GM23338 (cell line): Measurements from ENCODE around the gene PANX3. TPM values are rescaled to one million over a fixed set of nuclear protein-coding genes. Genes with fewer than 3 reads are reported as not detected.

Experiments used
- ATAC-seq: fragments of 200-7000 bp; cut with Tn5 transposase; 3 replicates; pipeline ENCODE4 v1.9.1; 2020
- DNase-seq: peaks from one replicate; pipeline ENCODE4 v3.0.0-alpha.2; 2015; ENCODE audit warnings: low spot score
- H2AFZ ChIP-seq: fragments of 200-600 bp; sonication (generic); 2 replicates; pipeline ENCODE4 v1.8.0; 2016; ENCODE audit warnings: antibody characterized with exemption, mild to moderate bottlenecking, moderate library complexity
- H3F3A ChIP-seq: fragments of 200-600 bp; sonication (generic); replicated peaks from 2 replicates; pipeline ENCODE4 v1.8.0; 2017; ENCODE audit warnings: antibody characterized with exemption, mixed run types, low read depth
- H3K27ac ChIP-seq: fragments of 200-600 bp; sonication (generic); 2 replicates; pipeline ENCODE4 v1.6.1; 2016; ENCODE audit warnings: low read depth
- H3K27me3 ChIP-seq: fragments of 200-600 bp; sonication (generic); 2 replicates; pipeline ENCODE4 v1.8.0; 2016; ENCODE audit warnings: mild to moderate bottlenecking, mixed run types, moderate library complexity; ENCODE audit not compliant: insufficient read depth
- H3K36me3 ChIP-seq: fragments of 200-600 bp; sonication (generic); 2 replicates; pipeline ENCODE4 v1.8.0; 2016; ENCODE audit warnings: mild to moderate bottlenecking; ENCODE audit not compliant: insufficient read depth
- H3K4me1 ChIP-seq: fragments of 200-600 bp; sonication (generic); 2 replicates; pipeline ENCODE4 v1.8.0; 2016; ENCODE audit warnings: mild to moderate bottlenecking, moderate library complexity; ENCODE audit not compliant: insufficient read depth
- H3K4me2 ChIP-seq: fragments of 200-600 bp; sonication (generic); 2 replicates; pipeline ENCODE4 v1.7.1; 2017; ENCODE audit warnings: mixed run types
- H3K4me3 ChIP-seq: fragments of 200-600 bp; sonication (generic); 2 replicates; pipeline ENCODE4 v1.6.1; 2016; ENCODE audit warnings: mixed run types
- H3K79me2 ChIP-seq: fragments of 200-600 bp; sonication (generic); replicated peaks from 2 replicates; pipeline ENCODE4 v1.8.0; 2017; ENCODE audit warnings: mild to moderate bottlenecking; ENCODE audit not compliant: insufficient read depth
- H3K9me2 ChIP-seq: fragments of 200-600 bp; sonication (generic); 2 replicates; pipeline ENCODE4 v1.8.0; 2017; ENCODE audit not compliant: insufficient read depth
- H4K20me1 ChIP-seq: fragments of 200-600 bp; sonication (generic); replicated peaks from 2 replicates; pipeline ENCODE4 v1.8.0; 2017; ENCODE audit warnings: mild to moderate bottlenecking; ENCODE audit not compliant: insufficient read depth
- H3K27ac Mint-ChIP-seq: 2 replicates; pipeline ENCODE4 v1.8.0; 2020; ENCODE audit warnings: inconsistent platforms, mild to moderate bottlenecking, moderate library complexity, mixed read lengths
- H3K27me3 Mint-ChIP-seq: 3 replicates; pipeline ENCODE4 v1.8.0; 2022; ENCODE audit warnings: low read depth, mild to moderate bottlenecking, moderate library complexity, mixed read lengths, inconsistent platforms; ENCODE audit not compliant: insufficient read depth, poor library complexity
- H3K36me3 Mint-ChIP-seq: 3 replicates; pipeline ENCODE4 v1.8.0; 2021; ENCODE audit warnings: low read depth, mild to moderate bottlenecking, inconsistent platforms, moderate library complexity, mixed read lengths
- H3K4me1 Mint-ChIP-seq: 3 replicates; pipeline ENCODE4 v1.8.0; 2020; ENCODE audit warnings: mild to moderate bottlenecking, inconsistent platforms, mixed read lengths
- H3K4me3 Mint-ChIP-seq: 3 replicates; pipeline ENCODE4 v1.8.0; 2021; ENCODE audit warnings: moderate library complexity, mild to moderate bottlenecking, inconsistent platforms, mixed read lengths
- H3K9me3 Mint-ChIP-seq: 3 replicates; pipeline ENCODE4 v1.8.0; 2020; ENCODE audit warnings: moderate library complexity, mild to moderate bottlenecking, inconsistent platforms, mixed read lengths
- CREB1 ChIP-seq: fragments of 250-450 bp; sonication (Bioruptor Pico); IDR thresholded peaks from 2 replicates; pipeline ENCODE4 v1.5.0; 2020; ENCODE audit warnings: low read depth, mild to moderate bottlenecking, moderate library complexity
- NANOG ChIP-seq: IDR thresholded peaks from 2 replicates; pipeline ENCODE4 v1.6.1; 2016; ENCODE audit warnings: antibody characterized with exemption, borderline replicate concordance
- STAT1 ChIP-seq: IDR thresholded peaks from one replicate; pipeline ENCODE4 v1.6.1; 2016; ENCODE audit warnings: antibody characterized with exemption; ENCODE audit not compliant: unreplicated experiment
- polyA plus RNA-seq: library from polyadenylated mRNA; unstranded; fragments of >200 nt; fragmentation: Nextera tagmentation; extraction: Ambion mirVana; gene quantifications from 2 replicates; pipeline ENCODE4 v1.2.1, GENCODE V29; 2016
- total RNA-seq: library from RNA; depleted of rRNA; stranded (reverse); fragments of >200 nt; shearing (Covaris generic); gene quantifications from 2 replicates; pipeline ENCODE4 v1.2.3, GENCODE V29; 2014
- TF ChIP-seq, protein P1 (sequence below): fragments of 250-450 bp; sonication (Bioruptor Pico); IDR thresholded peaks from 2 replicates; pipeline ENCODE4 v1.5.0; 2020; ENCODE audit warnings: mild to moderate bottlenecking, moderate library complexity

The PANX3 gene
- total and polyA plus RNA-seq, 2 experiments from 2014 or later = not detected

DNA sequence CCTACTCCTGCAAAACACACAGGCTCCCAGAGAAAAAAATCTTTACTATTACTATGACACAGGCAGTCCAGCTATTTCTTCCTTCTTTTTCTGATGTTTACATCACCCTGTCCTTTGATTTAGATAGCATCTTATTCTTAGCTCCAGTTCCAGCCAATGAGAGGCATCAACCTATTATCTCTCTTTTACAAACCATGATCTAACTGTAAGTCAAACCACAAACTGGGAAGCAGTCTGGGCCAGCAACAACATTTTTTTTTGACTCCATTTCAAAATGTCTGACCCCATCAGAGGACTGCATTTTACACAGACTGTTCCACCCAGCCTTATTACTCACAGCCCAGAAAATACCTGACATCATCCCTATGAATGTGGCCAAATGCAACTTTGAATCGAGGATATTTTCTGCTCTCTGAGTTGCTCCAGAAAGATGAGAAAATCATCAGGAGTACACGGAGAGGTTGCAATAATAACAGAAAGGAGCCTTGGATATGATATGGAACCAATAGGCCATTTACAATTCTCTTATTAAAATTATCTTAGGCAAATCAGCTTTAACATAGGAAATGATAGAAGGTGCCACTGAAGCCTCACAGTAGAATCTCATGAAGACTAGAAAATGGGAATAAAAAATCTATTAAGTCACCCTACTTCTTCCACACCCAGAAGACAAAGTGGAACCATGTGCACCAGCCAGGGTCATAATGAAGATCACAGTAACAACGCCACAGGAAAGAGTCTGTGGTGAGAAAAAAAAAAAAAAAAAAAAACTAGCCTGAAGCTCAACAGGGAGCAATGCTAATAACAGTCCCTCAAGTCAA is 32.6 kb downstream of the PANX3 start:
- Mint-ChIP-seq H3K27ac (no peak overlapping the region), H3K9me3 (peaks cover 6% of the 10 kb centered on the region; the same call in 1 of the 3 replicates), H3K4me3 (no peak overlapping the region), H3K27me3 (peaks cover 4% of the 10 kb centered on the region), H3K4me1 (peaks cover 6% of the 10 kb centered on the region; the same call in 2 of the 3 replicates), H3K36me3 (peaks cover 12% of the 10 kb centered on the region; the same call in 2 of the 3 replicates)
- H3K9me2 ChIP-seq = peaks cover 11% of the 10 kb centered on the region; the same call in 1 of the 2 replicates
- H3K4me2 ChIP-seq = no peak overlapping the region
- no peaks in the 10 kb centered on the region for H3K4me1 ChIP-seq
- H4K20me1 ChIP-seq = no peaks in the 10 kb centered on the region
- no peaks in the 10 kb centered on the region for H3K36me3 ChIP-seq
- no peak overlapping the region for H3K27ac ChIP-seq
- no peaks in the 10 kb centered on the region for H3K79me2 ChIP-seq
- TF ChIP-seq NANOG = no peak
- TF ChIP-seq CREB1 = no peak
- no peak for TF ChIP-seq STAT1
- TF ChIP-seq, protein P1, sequence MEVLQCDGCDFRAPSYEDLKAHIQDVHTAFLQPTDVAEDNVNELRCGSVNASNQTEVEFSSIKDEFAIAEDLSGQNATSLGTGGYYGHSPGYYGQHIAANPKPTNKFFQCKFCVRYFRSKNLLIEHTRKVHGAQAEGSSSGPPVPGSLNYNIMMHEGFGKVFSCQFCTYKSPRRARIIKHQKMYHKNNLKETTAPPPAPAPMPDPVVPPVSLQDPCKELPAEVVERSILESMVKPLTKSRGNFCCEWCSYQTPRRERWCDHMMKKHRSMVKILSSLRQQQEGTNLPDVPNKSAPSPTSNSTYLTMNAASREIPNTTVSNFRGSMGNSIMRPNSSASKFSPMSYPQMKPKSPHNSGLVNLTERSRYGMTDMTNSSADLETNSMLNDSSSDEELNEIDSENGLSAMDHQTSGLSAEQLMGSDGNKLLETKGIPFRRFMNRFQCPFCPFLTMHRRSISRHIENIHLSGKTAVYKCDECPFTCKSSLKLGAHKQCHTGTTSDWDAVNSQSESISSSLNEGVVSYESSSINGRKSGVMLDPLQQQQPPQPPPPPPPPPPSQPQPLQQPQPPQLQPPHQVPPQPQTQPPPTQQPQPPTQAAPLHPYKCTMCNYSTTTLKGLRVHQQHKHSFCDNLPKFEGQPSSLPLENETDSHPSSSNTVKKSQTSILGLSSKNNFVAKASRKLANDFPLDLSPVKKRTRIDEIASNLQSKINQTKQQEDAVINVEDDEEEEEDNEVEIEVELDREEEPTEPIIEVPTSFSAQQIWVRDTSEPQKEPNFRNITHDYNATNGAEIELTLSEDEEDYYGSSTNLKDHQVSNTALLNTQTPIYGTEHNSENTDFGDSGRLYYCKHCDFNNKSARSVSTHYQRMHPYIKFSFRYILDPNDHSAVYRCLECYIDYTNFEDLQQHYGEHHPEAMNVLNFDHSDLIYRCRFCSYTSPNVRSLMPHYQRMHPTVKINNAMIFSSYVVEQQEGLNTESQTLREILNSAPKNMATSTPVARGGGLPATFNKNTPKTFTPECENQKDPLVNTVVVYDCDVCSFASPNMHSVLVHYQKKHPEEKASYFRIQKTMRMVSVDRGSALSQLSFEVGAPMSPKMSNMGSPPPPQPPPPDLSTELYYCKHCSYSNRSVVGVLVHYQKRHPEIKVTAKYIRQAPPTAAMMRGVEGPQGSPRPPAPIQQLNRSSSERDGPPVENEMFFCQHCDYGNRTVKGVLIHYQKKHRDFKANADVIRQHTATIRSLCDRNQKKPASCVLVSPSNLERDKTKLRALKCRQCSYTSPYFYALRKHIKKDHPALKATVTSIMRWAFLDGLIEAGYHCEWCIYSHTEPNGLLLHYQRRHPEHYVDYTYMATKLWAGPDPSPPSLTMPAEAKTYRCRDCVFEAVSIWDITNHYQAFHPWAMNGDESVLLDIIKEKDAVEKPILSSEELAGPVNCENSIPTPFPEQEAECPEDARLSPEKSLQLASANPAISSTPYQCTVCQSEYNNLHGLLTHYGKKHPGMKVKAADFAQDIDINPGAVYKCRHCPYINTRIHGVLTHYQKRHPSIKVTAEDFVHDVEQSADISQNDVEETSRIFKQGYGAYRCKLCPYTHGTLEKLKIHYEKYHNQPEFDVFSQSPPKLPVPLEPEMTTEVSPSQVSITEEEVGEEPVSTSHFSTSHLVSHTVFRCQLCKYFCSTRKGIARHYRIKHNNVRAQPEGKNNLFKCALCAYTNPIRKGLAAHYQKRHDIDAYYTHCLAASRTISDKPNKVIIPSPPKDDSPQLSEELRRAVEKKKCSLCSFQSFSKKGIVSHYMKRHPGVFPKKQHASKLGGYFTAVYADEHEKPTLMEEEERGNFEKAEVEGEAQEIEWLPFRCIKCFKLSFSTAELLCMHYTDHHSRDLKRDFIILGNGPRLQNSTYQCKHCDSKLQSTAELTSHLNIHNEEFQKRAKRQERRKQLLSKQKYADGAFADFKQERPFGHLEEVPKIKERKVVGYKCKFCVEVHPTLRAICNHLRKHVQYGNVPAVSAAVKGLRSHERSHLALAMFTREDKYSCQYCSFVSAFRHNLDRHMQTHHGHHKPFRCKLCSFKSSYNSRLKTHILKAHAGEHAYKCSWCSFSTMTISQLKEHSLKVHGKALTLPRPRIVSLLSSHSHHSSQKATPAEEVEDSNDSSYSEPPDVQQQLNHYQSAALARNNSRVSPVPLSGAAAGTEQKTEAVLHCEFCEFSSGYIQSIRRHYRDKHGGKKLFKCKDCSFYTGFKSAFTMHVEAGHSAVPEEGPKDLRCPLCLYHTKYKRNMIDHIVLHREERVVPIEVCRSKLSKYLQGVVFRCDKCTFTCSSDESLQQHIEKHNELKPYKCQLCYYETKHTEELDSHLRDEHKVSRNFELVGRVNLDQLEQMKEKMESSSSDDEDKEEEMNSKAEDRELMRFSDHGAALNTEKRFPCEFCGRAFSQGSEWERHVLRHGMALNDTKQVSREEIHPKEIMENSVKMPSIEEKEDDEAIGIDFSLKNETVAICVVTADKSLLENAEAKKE (CRISPR knock-in tag) = no peak
- no peak for ATAC-seq
- DNase-seq = no peak
- no peak overlapping the region for H3K4me3 ChIP-seq
- H3F3A ChIP-seq = no peaks in the 10 kb centered on the region
- H2AFZ ChIP-seq = no peak overlapping the region
- H3K27me3 ChIP-seq = no peaks in the 10 kb centered on the region
